HG03139 (cell line): ENCODE measurements around the gene ATP2A3.
A peak's percentile ranks its signal among the peaks of the same experiment; 100 is the strongest.

Experiments
- ATAC-seq: cut with Tn5 transposase; IDR thresholded peaks from one replicate; pipeline ENCODE4 v1.9.1; 2021; ENCODE audit not compliant: unreplicated experiment

Gene ATP2A3

DNA sequence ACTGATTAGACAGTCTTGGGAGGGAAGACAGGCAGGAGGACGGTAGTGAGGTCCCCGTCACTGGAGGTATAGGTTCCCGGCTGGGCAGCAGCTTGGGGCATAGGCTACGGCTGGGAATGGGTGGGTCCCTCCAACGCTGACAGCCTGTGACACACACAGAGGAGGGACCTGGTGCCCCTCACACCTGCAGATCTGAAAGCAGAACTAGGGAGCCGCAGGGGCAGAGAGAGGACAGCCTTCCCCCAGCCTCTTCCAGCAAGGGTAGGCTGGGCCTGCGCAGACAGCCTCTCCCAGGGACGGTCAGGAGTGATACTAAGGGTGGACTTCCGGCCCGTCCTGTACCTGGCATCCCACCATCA, 49.9 kb downstream of the ATP2A3 start:
- ATAC-seq: peak; percentile 40

DNA sequence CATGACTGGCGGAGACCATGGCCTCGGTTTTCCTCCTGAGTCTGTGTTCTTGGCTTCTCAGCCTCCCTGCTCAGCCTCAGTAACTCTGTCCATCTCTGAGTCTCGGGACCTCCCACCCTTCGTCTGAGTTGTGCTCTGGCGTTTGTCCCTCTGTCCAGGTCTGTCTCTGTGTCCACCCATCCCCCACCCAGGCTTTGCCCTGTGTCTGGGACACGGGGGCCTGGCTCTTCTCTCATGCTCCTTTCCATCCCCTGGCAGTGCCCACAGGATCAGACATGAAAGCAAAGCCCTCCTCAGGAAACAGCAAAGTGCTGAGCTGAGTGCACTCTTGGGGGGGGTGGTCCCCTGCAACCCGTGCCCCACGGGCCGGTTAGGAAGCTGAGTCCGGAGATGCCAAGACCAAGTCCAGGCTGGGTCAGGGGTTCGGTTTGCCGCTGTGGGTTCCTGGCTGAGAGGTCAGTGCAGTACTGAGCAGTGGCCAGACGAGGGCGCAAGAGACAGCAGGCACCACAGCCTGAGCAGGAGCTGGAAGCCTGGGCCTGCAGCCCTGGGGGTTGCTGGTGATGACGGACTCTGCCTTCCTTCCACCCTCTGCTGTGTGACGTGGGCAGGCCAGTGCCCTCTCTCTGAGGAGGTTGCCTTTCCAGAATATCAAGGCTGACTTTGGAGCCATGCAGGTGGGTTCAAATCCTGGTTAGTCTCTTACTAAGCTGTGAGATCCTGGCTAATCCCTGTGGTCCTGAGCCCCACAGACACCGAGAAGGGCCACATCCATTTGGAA, 50.5 kb downstream of the ATP2A3 start:
- peak; percentile 24 for ATAC-seq

DNA sequence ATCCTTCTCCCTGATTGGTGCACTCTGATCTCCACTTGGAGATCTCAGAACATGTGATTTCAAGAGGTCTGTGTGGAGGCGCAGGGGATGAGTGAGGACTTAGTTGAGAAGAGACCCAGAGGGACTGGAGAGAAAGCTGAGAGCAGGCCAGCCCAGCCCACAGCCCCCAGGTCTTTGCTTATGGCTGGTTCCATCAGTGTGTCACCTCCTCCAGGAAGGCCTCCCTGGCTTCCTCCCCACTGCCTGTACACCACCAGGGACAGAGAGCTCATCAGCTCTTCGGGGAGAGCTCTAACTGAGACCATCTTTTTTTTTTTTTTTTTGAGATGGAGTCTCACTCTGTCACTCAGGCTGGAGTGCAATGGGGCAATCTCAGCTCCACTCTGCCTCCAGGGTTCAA, 51.4 kb downstream of the ATP2A3 start:
- ATAC-seq: no peak

DNA sequence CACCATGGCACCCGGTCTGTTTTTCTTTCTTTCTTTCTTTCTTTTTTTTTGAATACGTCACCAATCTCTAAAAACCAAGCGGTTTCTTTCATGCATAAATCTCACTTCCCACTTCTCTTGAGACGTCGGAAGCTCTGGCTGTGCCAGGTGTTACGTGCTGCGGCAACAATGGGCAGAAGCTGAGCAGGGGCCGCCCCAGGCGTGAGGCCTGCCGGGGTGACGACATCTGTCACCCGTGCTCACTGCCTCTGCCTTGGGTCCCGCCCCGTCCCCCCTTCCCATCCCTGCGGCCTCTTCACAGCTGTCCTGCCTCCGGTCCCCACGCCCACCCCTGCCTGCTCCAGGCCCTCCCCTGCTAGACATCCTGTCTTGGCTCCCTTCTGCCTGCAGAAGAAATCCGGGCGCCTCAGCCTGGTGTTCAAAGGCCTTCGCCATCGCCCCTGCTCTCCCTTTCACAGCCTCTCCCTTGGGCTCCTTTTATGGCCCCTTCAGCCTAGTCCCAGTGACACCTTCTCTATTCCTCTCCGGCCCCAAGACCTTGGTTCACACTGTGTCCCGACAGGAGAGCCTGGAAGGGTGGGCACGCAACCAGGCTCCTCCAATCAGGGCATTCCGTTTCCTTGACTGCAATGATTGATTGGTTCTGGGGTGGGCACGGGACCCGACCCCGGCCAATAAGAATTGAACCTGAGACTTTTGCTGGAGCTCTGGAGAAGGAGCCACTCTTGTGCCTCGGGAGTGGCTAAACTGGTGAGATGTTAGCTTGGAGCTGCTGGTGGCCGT, 52.8 kb downstream of the ATP2A3 start:
- peak; percentile 48 for ATAC-seq

DNA sequence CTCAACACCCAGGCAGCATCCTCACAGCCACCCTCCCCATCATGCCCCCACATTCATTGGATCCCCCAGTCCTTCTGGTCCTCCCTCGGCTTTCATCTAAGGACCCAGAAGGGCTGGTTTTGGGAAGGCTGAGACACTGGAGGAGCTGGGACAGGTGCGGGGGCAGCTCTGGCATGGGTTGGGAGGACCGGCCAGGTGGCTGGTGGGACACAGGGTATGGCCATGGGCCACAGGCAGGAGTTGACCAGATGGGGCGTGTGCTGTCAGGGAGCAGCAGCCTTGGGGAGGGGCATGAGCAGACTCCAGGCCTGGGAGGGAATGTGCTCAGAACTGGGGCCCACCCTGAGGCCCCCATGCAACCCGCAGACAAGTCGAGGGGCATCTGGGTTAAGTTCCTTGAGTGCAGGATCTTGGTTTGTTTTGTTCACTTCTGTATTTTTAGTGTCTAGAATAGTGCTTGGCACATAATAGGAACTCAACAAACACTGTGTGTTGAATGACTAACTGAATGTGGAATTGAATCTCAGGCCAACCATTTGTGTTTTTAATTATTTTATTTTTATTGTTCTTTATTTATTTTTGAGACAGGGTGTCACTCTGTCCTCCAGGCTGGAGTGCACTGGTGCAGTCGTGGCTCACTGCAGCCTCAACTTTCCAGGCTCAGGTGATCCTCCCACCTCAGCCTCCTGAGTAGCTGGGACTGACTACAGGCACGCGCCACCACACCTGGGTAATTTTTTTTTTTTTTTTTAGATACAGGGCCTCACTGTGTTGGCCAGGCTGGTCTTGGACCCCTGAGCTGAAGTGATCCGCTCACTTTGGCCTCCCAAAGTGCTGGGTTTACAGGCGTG, 53.6 kb downstream of the ATP2A3 start:
- no peak for ATAC-seq

DNA sequence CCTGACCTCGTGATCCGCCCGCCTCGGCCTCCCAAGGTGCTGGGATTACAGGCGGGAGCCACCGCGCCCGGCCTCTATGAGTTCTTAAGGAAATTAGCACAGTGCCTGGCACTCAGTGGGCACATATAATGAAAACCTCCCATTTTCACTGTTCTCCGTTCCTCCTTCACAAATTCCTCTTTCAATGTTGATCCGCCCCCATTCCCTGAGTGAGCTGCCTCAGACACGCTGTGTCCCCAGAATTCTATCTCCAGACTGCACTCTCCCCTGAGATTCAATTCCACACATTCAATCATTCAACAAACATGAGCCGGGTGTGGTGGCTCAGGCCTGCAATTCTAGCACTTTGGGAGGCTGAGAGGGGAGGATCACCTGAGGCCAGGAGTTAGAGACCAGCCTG, 55.0 kb downstream of the ATP2A3 start:
- no peak for ATAC-seq

DNA sequence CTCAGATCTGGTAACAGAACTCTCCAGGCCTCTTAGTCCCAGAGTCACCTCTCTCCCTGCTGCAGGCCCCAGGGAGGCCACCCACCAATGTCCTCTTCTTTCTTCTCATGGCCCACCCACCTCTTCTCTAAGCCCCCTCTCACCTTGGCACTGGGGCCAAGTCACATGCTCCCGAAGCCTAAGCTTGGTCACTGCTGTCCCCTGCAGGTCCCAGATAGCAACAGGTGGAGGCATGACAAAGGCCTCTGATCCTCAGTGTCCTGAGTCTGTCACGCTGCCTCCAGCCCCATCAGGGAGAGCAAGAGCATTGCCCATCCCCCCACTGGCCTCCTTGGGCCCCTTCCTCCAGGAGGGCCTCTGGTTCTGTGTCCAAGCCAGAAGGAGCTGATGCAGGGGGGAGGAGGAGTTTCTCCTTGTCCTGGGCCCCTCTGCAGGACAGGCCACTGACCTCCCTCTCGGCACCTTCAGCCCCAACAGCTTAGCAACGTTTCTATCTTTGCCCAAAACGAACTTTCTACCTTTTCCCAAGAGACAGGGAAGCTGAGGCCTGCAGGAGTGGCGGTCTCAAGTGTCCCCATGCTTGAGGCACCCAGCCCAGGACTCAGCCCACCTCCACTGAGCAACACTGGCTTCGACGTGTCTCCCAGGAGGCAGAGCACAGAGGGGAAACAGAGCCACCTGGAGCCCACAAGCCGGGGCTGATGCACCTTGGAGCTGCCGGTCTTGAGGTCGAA, 56.6 kb downstream of the ATP2A3 start:
- no peak for ATAC-seq

DNA sequence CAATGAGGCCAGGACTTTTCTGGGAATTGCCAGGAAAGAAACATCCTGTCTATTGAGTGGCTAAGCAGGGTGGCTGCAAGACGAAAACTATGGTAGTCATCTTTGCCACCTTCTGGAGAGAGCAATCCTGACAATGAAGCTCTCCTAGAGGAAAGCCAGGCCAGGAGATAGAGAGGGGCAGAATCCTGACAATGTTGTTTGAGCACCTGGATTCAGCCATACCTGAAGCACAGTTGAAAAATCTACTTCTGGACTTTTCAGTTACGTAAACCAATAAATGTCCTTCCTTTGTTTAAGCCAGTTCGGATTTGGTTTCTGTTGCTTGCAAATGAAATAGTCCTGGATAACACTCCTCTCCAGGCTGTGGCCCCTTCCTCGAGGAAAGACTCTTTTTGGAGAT, 57.4 kb downstream of the ATP2A3 start:
- no peak for ATAC-seq

DNA sequence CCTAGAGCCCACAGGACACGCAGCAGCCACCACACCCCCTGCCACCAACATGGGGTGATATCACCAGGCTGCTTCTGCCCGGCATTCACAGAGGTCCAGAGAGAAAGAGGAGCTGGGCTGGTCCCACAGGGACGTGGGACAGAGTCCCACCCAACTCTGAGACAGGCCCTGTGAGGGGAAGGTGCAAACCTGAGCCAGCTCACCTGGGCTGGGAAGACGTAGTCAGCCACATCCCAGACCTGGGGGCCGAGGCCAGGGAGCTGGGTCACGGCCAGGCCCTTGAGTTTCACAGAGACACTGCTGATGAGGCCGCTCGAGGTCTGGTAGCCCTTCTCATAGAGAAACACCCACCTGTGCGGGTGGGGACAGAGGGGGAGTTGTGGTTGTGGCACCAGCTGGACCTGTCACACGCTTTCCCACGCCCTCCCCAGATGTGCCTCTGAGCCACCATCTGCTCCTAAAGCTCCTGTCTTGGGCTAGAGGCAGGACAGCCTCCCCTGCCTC, 59.2 kb downstream of the ATP2A3 start:
- no peak for ATAC-seq

DNA sequence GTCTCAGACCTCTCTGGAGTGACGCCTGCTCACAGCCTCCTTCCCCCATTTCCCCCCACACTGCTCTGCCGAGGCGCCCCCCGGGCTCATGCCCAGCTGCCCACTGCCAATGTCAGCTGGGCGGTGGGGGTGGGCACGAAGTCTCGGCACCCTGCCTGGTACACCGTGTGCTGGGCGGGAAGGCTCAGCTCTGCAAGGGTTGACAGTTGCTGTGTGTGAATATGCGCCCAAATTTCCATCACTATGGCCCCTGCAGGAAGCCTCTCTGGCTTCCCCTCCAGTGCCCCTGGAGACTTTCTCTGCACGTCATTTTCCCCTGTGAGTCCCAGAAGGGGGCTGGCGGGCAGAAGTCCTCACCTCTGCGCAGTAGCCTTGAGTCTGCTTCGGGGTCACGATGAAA, 59.7 kb downstream of the ATP2A3 start:
- no peak for ATAC-seq

DNA sequence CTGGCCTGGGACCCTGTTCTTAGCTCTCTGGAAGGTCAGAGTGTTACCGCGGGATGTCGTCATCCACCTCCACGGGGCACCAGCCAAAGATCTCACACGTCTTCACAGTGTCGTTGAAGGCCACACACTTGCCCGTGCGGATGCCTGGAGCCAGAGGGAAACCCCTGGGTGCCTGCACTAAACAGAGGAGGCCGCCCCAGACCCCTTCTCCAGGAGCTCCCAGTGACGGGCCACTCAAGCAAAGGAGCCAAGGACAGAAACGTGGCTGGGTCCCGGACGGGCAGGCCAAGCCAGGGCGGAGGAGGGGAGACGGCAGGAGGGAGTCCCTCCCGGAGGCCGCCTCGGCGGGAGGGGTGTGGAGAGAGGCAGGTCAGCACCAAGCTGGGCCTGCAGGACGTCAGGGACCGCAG, 60.4 kb downstream of the ATP2A3 start:
- ATAC-seq: no peak

DNA sequence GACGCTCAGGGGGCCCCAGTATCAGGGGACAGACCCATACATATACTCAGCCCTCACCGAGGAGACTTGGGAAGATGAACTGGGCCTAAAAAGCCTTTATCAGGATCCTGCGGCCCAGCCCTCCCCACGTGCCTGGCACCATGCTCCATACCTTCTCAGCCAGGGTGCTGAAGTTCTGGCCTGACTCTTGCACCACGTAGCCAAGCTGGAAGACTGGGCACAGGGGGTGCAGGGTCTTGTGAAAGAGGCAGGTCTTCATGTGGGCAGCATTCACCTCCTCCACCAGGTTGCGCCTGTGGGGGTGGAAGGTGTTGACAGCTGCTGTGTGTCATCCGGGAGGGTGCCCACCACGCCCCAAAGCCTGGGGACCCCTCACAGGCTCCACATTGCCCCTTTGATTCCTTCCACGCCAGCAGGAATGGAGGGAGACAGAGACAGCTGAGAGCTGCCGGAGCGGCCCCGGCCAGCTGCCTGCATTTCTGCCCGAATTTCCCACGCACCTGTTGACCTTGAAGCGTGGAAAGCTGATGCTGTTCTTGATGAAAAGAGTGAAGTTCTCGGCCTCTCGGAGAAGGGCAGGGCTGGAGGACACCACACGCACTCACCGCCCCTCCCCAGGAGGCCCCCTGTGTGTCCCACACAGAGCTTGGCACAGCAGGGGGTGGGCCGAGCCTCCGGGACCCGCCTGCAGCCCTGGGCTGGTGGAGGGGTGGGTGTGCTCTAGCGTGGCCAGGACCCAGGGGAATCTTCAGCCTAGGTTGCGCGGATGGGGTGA, 61.0 kb downstream of the ATP2A3 start:
- ATAC-seq: no peak

DNA sequence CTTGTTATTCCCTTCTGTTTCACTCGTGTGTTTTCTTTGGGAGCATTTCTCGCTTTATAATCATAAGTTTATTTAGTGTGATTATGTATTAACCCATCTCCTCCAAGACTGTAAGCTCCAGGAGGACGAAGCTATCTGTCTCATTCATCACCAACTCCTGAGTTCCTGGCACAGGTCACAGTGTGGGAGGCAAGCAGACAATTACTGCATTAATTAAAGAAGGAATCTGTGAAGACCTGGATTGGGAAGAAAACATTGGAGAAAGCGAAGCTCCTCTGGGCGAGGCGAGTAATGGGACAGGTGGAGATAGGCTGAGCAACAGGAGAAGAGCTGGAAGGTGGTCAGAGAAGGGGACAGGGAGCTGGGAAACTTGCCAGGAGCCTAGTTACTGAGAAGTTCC, 63.6 kb downstream of the ATP2A3 start:
- no peak for ATAC-seq

DNA sequence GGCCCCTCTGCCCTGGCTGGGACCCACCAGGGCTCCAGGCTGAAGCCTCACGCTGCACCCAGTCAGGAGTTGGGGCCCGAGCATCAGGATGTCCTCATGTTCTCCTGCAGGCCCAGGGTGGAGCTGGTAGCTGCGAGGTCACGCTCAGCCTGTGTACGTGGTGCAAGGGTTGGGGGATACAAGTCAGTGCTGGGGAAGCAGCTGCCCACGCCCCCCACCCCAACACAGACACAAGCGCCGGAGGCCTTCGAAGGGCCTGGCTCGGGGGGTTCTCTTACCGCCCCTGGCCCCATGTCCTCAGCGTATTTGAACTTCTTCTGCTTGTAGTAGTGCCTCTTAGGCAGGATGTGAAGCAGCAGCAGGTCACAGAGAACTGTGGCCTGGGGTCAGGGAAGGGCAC, 66.5 kb downstream of the ATP2A3 start:
- ATAC-seq: no peak

DNA sequence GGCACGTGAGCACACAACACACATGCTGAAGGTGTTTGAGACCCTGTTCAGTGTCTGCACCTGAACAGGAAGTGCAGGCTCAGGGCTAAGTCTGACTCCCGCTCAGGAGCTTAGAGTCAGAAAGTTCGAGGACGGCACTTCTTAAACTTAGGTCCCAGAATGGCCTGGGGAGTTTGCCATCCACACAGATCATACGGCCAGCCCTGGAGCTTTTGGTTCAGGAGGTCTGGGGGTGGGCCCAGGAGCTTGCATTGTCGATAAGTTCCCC, 67.3 kb downstream of the ATP2A3 start:
- no peak for ATAC-seq

DNA sequence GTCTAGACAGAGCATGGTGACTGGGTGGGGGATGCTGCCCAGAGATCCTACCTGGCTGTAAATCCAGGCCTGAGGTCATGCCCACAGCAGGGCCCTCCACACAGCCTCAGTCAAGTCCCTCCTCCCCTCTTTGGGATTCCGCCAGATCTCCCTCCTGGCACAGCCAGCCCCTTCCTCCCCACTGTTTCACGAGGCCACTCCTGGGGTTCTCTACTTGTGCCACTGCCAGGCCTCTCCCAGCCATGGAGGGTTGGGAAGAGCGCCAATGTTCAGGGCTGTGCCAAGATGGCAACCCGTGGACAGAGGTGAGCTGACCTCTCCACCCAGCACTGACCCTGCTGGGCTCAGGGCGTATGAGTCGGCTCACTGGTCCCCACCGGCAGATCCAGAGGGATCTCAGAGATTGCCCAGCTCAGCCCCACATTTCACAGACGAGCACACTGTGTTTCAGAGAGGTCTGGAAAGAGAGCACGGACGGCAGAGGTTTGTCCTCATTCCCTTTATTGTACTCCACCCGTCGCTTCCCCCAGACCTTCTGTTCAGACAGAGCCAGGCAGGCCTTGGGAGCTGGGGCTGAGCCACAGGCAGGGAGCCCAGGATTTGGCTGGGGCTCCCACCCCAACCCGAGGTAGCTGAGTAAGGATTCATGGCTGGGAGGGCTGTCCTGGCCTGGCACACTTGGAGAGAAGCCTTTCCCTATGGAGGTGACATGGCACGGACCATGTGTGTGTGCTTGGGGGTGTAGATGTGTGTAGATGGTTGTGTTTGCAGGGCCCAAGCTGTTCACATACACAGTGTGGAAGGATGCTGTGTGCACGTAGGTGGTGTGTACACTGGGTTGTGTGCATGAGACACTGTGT, 67.9 kb downstream of the ATP2A3 start:
- ATAC-seq: no peak

DNA sequence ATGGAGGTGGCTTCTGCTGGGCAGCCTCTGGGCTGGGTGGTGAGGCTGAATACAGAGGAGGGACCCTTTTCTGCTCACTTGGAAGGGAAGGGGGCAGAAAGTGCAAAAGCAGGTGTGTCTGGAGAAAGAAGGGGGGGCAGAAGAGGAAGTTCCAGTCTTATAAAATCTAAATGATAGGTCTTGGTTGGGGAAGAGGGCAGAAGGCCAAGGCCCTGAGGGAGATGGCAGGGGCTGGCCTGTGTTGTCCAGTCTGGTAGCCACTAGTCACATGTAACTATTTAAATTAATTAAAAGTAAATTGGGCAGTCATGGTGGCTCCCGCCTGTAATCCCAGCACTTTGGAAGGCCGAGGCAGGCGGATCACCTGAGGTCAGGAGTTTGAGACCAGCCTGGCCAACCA, 68.9 kb downstream of the ATP2A3 start:
- no peak for ATAC-seq

DNA sequence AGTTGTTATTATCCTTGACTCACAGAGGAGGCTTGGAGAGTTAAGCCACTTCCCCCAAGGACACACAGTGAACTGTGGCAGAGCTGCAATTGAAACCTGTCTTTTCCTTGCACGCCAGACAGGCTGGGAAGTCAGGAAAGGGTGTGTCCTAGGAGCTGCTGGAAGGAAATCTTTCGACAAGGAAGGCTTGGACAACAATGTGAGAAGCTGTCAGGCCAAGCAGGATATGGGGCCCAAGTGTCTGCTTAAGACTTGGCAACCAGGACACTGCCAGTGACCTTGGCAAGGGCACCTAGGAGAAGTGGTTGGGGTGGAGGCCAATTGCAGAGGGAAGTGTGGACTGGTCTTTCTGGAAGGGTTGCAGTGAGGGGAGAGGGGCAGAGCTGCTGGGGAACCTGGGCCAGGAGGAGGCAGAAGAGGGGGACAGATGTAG, 69.3 kb downstream of the ATP2A3 start:
- ATAC-seq: no peak

DNA sequence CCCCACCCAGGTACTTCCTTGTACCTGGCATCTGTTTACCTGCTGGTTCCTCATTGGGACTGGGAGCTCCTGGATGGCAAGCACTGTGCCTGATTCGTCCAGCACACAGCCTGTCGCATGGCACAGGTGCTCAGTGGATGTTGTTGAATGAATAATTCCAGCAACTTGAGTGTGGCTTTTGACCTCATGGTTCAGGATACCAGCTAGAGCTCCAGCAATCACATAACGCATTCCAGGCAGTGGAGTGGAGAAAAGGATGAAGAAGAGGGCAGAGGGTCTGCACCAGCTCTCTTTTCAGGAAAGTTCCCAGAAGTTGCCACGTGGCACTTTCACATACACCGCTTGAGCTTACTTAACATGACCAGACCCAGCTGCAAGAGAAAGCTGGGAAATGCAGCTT, 70.0 kb downstream of the ATP2A3 start:
- no peak for ATAC-seq
